Naive thymus-derived CD8-positive, alpha-beta T cell (primary cell): ENCODE results near the gene CCR8. TPM values are rescaled to one million over a fixed set of nuclear protein-coding genes. Genes with fewer than 3 reads are reported as not detected.

Experiments
- polyA plus RNA-seq, 3 donors: library from polyadenylated mRNA; unstranded; fragments of 300-500 nt; fragmentation: Illumina TruSeq; gene quantifications; one replicate each; pipeline ENCODE4 v1.2.3, GENCODE V29; 2021
- total RNA-seq, 8 experiments: library from RNA in 2 of 8; stranded (reverse) in 2 of 8; gene quantifications; one replicate each; pipeline ENCODE4 v1.2.3 and lab custom pipeline; 2021 to 2026

The CCR8 gene
- total and polyA plus RNA-seq, 5 experiments from 2014 or later, result 0.24 TPM; not detected in 4

Other genes with a start within 250 kb of the CCR8 start
- 10 to 100 TPM; 31.9 to 41.2 TPM for gene GORASP1, start 222.1 kb upstream of the CCR8 start, total RNA-seq
- gene GORASP1, start 222.1 kb upstream of the CCR8 start, polyA plus RNA-seq, result 10 to 100 TPM; 10.2 to 13.8 (median 10.7) TPM
- 1 to 10 TPM; 7.5 to 8.7 TPM for gene TTC21A, start 222.0 kb upstream of the CCR8 start, total RNA-seq
- under 1 TPM; 0.50 to 0.94 (median 0.57) TPM for gene TTC21A, start 222.0 kb upstream of the CCR8 start, polyA plus RNA-seq
- 10 to 100 TPM; 15.0 to 17.4 TPM for gene CSRNP1, start 176.1 kb upstream of the CCR8 start, total RNA-seq
- gene CSRNP1, start 176.1 kb upstream of the CCR8 start, polyA plus RNA-seq, result 10 to 100 TPM in 2 of 3 donors, 1 to 10 TPM in 1; 8.0 to 17.1 (median 10.9) TPM
- not detected for gene XIRP1, start 137.1 kb upstream of the CCR8 start, total RNA-seq
- not detected for gene XIRP1, start 137.1 kb upstream of the CCR8 start, polyA plus RNA-seq
- gene CX3CR1, start 49.7 kb upstream of the CCR8 start, total RNA-seq, result under 1 TPM; 0.66 to 0.96 TPM
- 10 to 100 TPM in 1 of 3 donors, 1 to 10 TPM in 2; 2.8 to 61.8 (median 3.4) TPM for gene CX3CR1, start 49.7 kb upstream of the CCR8 start, polyA plus RNA-seq
- gene SLC25A38, start 53.7 kb downstream of the CCR8 start, total RNA-seq, result 10 to 100 TPM; 51.7 to 52.2 TPM
- 10 to 100 TPM; 34.2 to 53.4 (median 43.2) TPM for gene SLC25A38, start 53.7 kb downstream of the CCR8 start, polyA plus RNA-seq
- 1,000 to 10,000 TPM; 1,560 to 1,579 TPM for gene RPSA, start 77.0 kb downstream of the CCR8 start, total RNA-seq
- gene RPSA, start 77.0 kb downstream of the CCR8 start, polyA plus RNA-seq, result 1,000 to 10,000 TPM; 1,242 to 1,388 (median 1,323) TPM
- gene MOBP, start 138.0 kb downstream of the CCR8 start, total RNA-seq, result not detected
- not detected for gene MOBP, start 138.0 kb downstream of the CCR8 start, polyA plus RNA-seq